HEK293 (cell line): ENCODE measurements around the gene FKBP4.

Experiments
- BCL11B ChIP-seq: fragments of 450-650 bp; formaldehyde crosslinking; IDR thresholded peaks from 2 replicates; pipeline ENCODE4 v1.5.1; 2016; ENCODE audit warnings: low read depth, missing biosample characterization, missing genetic modification characterization
- MYNN ChIP-seq: fragments of 450-650 bp; formaldehyde crosslinking; IDR thresholded peaks from 2 replicates; pipeline ENCODE4 v1.5.1; 2016; ENCODE audit warnings: missing biosample characterization, missing genetic modification characterization, borderline replicate concordance
- ZNF174 ChIP-seq: fragments of 450-650 bp; formaldehyde crosslinking; IDR thresholded peaks from 2 replicates; pipeline ENCODE4 v1.5.0; 2017; ENCODE audit warnings: missing biosample characterization, mild to moderate bottlenecking, missing genetic modification characterization
- ZNF221 ChIP-seq: fragments of 450-650 bp; formaldehyde crosslinking; IDR thresholded peaks from 2 replicates; pipeline ENCODE4 v1.5.1; 2017; ENCODE audit warnings: missing biosample characterization, missing genetic modification characterization, borderline replicate concordance
- ZNF274 ChIP-seq, 2 experiments: fragments of 200-500 bp in 1 of 2; fragments of 450-650 bp in 1 of 2; sonication (Bioruptor generic) in 1 of 2; formaldehyde crosslinking in 1 of 2; IDR thresholded peaks; 2 replicates each; pipeline versions ENCODE4 v1.5.1 to v1.6.1; 2014 to 2016; ENCODE audit warnings: borderline replicate concordance in 1 of 2, inconsistent platforms in 1 of 2, low read length in 1 of 2, missing biosample characterization in 1 of 2, missing genetic modification characterization in 1 of 2
- ZNF341 ChIP-seq: fragments of 450-650 bp; formaldehyde crosslinking; IDR thresholded peaks from 2 replicates; pipeline ENCODE4; 2016; ENCODE audit warnings: low read depth, missing biosample characterization, missing genetic modification characterization
- ZNF48 ChIP-seq: fragments of 450-650 bp; formaldehyde crosslinking; IDR thresholded peaks from 2 replicates; pipeline ENCODE4 v1.5.1; 2016; ENCODE audit warnings: missing biosample characterization, missing genetic modification characterization
- ZNF510 ChIP-seq: fragments of 450-650 bp; formaldehyde crosslinking; IDR thresholded peaks from 2 replicates; pipeline ENCODE4 v1.5.1; 2018; ENCODE audit warnings: mild to moderate bottlenecking, missing genetic modification characterization, missing biosample characterization; ENCODE audit not compliant: insufficient replicate concordance
- ZNF776 ChIP-seq: fragments of 450-650 bp; formaldehyde crosslinking; IDR thresholded peaks from 2 replicates; pipeline ENCODE4 v1.5.0; 2017; ENCODE audit warnings: missing biosample characterization, missing genetic modification characterization, borderline replicate concordance
- TF ChIP-seq, protein P1 (sequence below): fragments of 450-650 bp; formaldehyde crosslinking; IDR thresholded peaks from 2 replicates; pipeline ENCODE4 v1.5.1; 2016; ENCODE audit warnings: missing biosample characterization, missing genetic modification characterization
- TF ChIP-seq, protein P2 (sequence below): fragments of 450-650 bp; formaldehyde crosslinking; IDR thresholded peaks from 2 replicates; pipeline ENCODE4 v1.5.1; 2016; ENCODE audit warnings: missing biosample characterization, missing genetic modification characterization, low read depth
- TF ChIP-seq, protein P3 (sequence below): fragments of 450-650 bp; formaldehyde crosslinking; IDR thresholded peaks from 2 replicates; pipeline ENCODE4 v1.5.1; 2017; ENCODE audit warnings: missing biosample characterization, missing genetic modification characterization
- TF ChIP-seq, protein P4 (sequence below): fragments of 450-650 bp; formaldehyde crosslinking; IDR thresholded peaks from 2 replicates; pipeline ENCODE4 v1.5.1; 2016; ENCODE audit warnings: missing biosample characterization, missing genetic modification characterization

DNA sequence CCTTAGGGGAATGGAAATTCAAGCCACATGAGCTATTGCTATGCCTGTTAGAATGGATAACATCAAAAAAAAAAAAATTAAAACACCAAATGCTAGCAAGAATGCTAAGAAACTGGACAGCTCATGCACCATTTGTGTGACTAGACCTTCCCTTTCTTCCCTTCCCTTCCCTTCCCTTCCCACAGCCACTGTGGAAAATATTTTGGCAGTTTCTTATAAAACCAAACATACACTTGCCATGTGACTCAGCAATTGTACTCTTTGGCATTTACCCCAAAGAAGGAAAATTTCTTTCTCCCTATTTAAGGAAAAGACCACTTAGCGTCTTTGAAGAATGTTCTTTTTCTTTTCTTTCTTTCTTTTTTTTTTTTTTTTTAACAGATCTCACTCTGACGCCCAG lies 49.1 kb upstream of the FKBP4 start:
- TF ChIP-seq, protein P1, sequence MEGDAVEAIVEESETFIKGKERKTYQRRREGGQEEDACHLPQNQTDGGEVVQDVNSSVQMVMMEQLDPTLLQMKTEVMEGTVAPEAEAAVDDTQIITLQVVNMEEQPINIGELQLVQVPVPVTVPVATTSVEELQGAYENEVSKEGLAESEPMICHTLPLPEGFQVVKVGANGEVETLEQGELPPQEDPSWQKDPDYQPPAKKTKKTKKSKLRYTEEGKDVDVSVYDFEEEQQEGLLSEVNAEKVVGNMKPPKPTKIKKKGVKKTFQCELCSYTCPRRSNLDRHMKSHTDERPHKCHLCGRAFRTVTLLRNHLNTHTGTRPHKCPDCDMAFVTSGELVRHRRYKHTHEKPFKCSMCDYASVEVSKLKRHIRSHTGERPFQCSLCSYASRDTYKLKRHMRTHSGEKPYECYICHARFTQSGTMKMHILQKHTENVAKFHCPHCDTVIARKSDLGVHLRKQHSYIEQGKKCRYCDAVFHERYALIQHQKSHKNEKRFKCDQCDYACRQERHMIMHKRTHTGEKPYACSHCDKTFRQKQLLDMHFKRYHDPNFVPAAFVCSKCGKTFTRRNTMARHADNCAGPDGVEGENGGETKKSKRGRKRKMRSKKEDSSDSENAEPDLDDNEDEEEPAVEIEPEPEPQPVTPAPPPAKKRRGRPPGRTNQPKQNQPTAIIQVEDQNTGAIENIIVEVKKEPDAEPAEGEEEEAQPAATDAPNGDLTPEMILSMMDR (tag by site-specific recombination) = no peak
- TF ChIP-seq, protein P2, sequence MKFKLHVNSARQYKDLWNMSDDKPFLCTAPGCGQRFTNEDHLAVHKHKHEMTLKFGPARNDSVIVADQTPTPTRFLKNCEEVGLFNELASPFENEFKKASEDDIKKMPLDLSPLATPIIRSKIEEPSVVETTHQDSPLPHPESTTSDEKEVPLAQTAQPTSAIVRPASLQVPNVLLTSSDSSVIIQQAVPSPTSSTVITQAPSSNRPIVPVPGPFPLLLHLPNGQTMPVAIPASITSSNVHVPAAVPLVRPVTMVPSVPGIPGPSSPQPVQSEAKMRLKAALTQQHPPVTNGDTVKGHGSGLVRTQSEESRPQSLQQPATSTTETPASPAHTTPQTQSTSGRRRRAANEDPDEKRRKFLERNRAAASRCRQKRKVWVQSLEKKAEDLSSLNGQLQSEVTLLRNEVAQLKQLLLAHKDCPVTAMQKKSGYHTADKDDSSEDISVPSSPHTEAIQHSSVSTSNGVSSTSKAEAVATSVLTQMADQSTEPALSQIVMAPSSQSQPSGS = no peak
- TF ChIP-seq ZNF776 (no peak), BCL11B (no peak), ZNF48 (tag by site-specific recombination) (no peak), ZNF341 (tag by site-specific recombination) (no peak), ZNF510 (tag by site-specific recombination) (no peak), ZNF274 (IDR thresholded peaks at IDR 0.05; ENCODE audit: low read length) (no peak), ZNF274 (tag by site-specific recombination; IDR thresholded peaks at IDR 0.05; ENCODE audit: borderline replicate concordance) (no peak), ZNF174 (tag by site-specific recombination) (no peak), MYNN (tag by site-specific recombination) (no peak), ZNF221 (tag by site-specific recombination) (no peak)
- TF ChIP-seq, protein P3, sequence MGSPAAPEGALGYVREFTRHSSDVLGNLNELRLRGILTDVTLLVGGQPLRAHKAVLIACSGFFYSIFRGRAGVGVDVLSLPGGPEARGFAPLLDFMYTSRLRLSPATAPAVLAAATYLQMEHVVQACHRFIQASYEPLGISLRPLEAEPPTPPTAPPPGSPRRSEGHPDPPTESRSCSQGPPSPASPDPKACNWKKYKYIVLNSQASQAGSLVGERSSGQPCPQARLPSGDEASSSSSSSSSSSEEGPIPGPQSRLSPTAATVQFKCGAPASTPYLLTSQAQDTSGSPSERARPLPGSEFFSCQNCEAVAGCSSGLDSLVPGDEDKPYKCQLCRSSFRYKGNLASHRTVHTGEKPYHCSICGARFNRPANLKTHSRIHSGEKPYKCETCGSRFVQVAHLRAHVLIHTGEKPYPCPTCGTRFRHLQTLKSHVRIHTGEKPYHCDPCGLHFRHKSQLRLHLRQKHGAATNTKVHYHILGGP (tag by site-specific recombination) = no peak
- TF ChIP-seq, protein P4, sequence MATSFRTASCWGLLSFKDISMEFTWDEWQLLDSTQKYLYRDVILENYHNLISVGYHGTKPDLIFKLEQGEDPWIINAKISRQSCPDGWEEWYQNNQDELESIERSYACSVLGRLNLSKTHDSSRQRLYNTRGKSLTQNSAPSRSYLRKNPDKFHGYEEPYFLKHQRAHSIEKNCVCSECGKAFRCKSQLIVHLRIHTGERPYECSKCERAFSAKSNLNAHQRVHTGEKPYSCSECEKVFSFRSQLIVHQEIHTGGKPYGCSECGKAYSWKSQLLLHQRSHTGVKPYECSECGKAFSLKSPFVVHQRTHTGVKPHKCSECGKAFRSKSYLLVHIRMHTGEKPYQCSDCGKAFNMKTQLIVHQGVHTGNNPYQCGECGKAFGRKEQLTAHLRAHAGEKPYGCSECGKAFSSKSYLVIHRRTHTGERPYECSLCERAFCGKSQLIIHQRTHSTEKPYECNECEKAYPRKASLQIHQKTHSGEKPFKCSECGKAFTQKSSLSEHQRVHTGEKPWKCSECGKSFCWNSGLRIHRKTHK = no peak
